D721Med (cell line): ENCODE measurements around the gene TRMT44.

Experiments used
- DNase-seq: peaks from one replicate; pipeline ENCODE4 v3.0.0; 2011; ENCODE audit warnings: low spot score; ENCODE audit not compliant: insufficient read length
- FAIRE-seq: peaks from 2 replicates; lab custom pipeline; 2011; peaks lifted over from hg19 to GRCh38; lab: Jason Lieb, UNC
- CTCF ChIP-seq: IDR thresholded peaks from 2 replicates; pipeline ENCODE4 v1.5.1; 2012; ENCODE audit warnings: mild to moderate bottlenecking, control low read depth; ENCODE audit not compliant: insufficient read depth; ENCODE audit errors: missing control alignments

TRMT44 gene

GRCh38 chr4:8465615-8466611 is 25.3 kb downstream of the TRMT44 start:
- no peak for FAIRE-seq
- TF ChIP-seq CTCF: no peak
- no peak for DNase-seq

DNA sequence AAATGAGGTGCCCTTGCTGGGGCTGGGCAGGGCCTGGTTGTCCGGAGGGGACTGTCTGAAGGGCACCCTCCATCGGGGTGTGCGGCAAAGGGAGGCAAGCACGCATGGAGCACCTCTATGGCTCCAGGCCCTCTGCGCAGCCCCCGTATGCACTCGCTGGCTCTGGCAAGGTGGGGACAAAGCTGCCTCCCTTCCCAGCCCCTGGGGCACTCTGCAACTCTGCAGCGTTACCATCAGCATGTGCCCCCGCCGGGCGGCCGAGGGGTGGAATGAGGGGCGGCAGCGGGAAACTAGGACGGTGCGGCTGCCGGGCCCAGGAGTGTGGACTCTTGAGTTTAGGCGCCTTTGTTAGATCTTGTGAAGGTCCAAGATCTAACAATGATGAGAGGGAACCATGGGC is 26.4 kb downstream of the TRMT44 start:
- FAIRE-seq: no peak
- no peak for DNase-seq
- TF ChIP-seq CTCF: no peak

- peak; percentile 75 for TF ChIP-seq CTCF
- DNase-seq: no peak
- no peak for FAIRE-seq
Observed at GRCh38 chr4:8468746-8469535, 28.4 kb downstream of the TRMT44 start.

DNA sequence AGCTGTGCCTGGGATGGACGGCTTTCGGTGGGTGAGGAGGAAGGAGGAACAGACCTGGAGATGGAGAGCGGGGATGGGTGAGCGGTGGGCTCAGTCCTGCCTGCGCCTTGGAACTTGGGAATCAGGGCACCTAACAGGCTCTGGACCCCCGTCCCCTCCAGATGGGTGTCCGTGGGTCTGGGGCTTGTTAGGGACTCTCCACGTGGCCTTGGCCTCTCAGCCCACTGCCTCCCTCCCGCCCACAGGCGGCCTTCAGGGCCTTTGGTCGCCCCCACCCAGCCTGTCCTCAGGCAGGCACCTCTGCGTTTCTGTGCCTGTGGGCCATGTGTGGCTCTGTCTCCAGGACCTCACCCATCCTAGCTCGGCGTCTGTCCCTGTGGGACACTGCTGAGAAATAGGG is 29.0 kb downstream of the TRMT44 start:
- no peak for DNase-seq
- FAIRE-seq: no peak
- TF ChIP-seq CTCF: no peak

GRCh38 chr4:8470451-8471024 is 30.0 kb downstream of the TRMT44 start:
- TF ChIP-seq CTCF: no peak
- no peak for FAIRE-seq
- no peak for DNase-seq

DNA sequence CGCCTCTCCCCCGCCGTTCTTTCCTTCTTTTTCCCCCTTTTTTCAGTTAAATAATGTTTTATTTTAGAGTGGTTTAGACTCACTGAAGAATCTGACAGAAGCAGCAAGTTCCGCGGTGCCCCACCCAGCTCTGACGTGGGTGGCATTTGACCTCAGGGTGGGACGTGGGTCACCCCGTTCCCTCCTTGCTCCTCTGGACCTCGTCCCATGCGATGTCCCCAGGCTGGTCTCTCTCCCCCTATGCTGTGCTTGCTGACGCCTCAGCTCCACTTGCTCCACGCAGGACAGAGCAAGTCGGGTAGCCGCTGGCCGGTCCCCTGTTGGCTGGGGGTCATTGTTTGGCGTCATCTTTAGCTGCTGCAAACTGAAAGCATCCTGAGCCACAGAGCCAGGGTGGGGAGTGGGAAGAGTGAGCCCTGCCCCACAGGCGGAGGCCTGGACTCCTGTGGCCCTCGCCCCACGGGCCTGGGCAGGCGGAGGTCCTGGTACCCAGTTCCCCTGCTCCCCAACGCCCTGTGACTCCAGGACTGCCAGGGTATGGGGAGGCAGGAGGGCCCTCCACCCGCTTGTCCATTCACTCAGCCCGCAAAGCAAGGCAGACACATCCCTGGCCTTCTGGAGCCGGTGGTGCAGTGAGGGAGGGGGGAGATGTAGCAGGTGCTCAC is 30.8 kb downstream of the TRMT44 start:
- TF ChIP-seq CTCF: no peak
- no peak for DNase-seq
- no peak for FAIRE-seq
